Prostate gland (tissue), 2 donors: Measurements from ENCODE around the gene APLP2.

Experiments used
- POLR2A ChIP-seq: fragments of 450-650 bp; IDR thresholded peaks from one replicate; pipeline ENCODE4 v1.6.1; 2016; ENCODE audit warnings: antibody characterized with exemption, mild to moderate bottlenecking
- TF ChIP-seq, protein P1 (sequence below), 4 experiments: fragments of 200-600 bp in 2 of 4; fragments of 450-650 bp in 2 of 4; sonication (generic) in 2 of 4; IDR thresholded peaks; 1 replicate in 3 of 4; 2 replicates in 1 of 4; pipeline ENCODE4 v1.5.1; 2016 to 2019; ENCODE audit warnings: antibody characterized with exemption in 4 of 4, mild to moderate bottlenecking in 2 of 4, moderate library complexity in 2 of 4

GRCh38 chr11:130066338-130066737 is 3.4 kb upstream of the APLP2 start:
- TF ChIP-seq POLR2A: no peak
- TF ChIP-seq, protein P1, sequence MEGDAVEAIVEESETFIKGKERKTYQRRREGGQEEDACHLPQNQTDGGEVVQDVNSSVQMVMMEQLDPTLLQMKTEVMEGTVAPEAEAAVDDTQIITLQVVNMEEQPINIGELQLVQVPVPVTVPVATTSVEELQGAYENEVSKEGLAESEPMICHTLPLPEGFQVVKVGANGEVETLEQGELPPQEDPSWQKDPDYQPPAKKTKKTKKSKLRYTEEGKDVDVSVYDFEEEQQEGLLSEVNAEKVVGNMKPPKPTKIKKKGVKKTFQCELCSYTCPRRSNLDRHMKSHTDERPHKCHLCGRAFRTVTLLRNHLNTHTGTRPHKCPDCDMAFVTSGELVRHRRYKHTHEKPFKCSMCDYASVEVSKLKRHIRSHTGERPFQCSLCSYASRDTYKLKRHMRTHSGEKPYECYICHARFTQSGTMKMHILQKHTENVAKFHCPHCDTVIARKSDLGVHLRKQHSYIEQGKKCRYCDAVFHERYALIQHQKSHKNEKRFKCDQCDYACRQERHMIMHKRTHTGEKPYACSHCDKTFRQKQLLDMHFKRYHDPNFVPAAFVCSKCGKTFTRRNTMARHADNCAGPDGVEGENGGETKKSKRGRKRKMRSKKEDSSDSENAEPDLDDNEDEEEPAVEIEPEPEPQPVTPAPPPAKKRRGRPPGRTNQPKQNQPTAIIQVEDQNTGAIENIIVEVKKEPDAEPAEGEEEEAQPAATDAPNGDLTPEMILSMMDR (IDR thresholded peaks at IDR 0.05): no peak
